K562 (cell line): ENCODE measurements around the gene ENDOV. TPM values are rescaled to one million over a fixed set of nuclear protein-coding genes. Genes with fewer than 3 reads are reported as not detected.

Source experiments
- ATAC-seq: fragments of 200-7000 bp; cut with Tn5 transposase; 3 replicates; pipeline ENCODE4 v1.9.1; 2020; ENCODE audit warnings: moderate library complexity
- BruUV-seq: library from RNA; stranded (reverse); fragments of 400-500 nt; replicated peaks from 2 replicates; lab custom pipeline; 2021; lab: Mats Ljungman, UMichigan
- CTCF ChIA-PET: fragments of 300-600 bp; formaldehyde crosslinking; extraction: SDS; loops from one replicate; lab custom pipeline; 2021; ENCODE audit warnings: low intra/inter-chr PET ratio; lab: Yijun Ruan, JAX
- POLR2A ChIA-PET: fragments of 300-600, 350-650 bp; sonication (Branson Sonifier 250); formaldehyde crosslinking; extraction: SDS; loops from one replicate; lab custom pipeline; 2021; ENCODE audit warnings: antibody characterized with exemption, inconsistent platforms; lab: Yijun Ruan, JAX
- DNase-seq, 4 experiments: peaks; one replicate each; pipeline versions ENCODE4 v3.0.0 to v3.0.0-alpha.2; 2011 to 2018; ENCODE audit warnings: low spot score in 3 of 4, mixed read lengths in 3 of 4; ENCODE audit errors: extremely low read depth in 1 of 4
- FAIRE-seq: peaks from 2 replicates; lab custom pipeline; 2011; peaks lifted over from hg19 to GRCh38; lab: Jason Lieb, UNC
- H2AFZ ChIP-seq: 2 replicates; pipeline ENCODE4 v1.6.0; 2011; ENCODE audit warnings: low read depth, low read length, control low read depth, inconsistent platforms
- H3K27ac ChIP-seq: fragments of 200-600 bp; 3 replicates; pipeline ENCODE4 v1.8.0; 2011; ENCODE audit warnings: low read depth, mild to moderate bottlenecking, control low read depth, inconsistent platforms, low read length, moderate library complexity, mixed read lengths; ENCODE audit errors: extremely low read depth
- H3K27me3 ChIP-seq, 2 experiments: fragments of 300-600 bp in 1 of 2; 2 replicates in 1 of 2; 3 replicates in 1 of 2; pipeline versions ENCODE4 v1.6.0 to v1.8.0; 2011; ENCODE audit warnings: inconsistent platforms in 2 of 2, low read length in 2 of 2, mild to moderate bottlenecking in 1 of 2, mixed read lengths in 1 of 2, moderate library complexity in 1 of 2; ENCODE audit not compliant: control insufficient read depth in 2 of 2, insufficient read depth in 2 of 2
- H3K36me3 ChIP-seq: fragments of 300-600 bp; 3 replicates; pipeline ENCODE4 v1.8.0; 2011; ENCODE audit warnings: mild to moderate bottlenecking, low read length, inconsistent platforms; ENCODE audit not compliant: control insufficient read depth, insufficient read depth
- H3K4me1 ChIP-seq, 2 experiments: fragments of 200-600 bp in 1 of 2; replicated peaks in 1 of 2; 2 replicates in 1 of 2; 3 replicates in 1 of 2; pipeline versions ENCODE4 v1.5.1 to v1.8.0; 2011; ENCODE audit warnings: inconsistent platforms in 2 of 2, low read length in 2 of 2, mild to moderate bottlenecking in 1 of 2, mixed read lengths in 1 of 2, moderate library complexity in 1 of 2; ENCODE audit not compliant: control insufficient read depth in 2 of 2, insufficient read depth in 2 of 2
- H3K4me2 ChIP-seq: 2 replicates; pipeline ENCODE4 v1.6.1; 2011; ENCODE audit warnings: low read length, control low read depth, inconsistent platforms, mixed read lengths; ENCODE audit not compliant: insufficient read depth
- H3K4me3 ChIP-seq: fragments of 200-600 bp; sonication (generic), shearing (Covaris generic); 2 replicates; pipeline ENCODE4 v1.5.1; 2016; ENCODE audit warnings: control low read depth, inconsistent platforms
- H3K79me2 ChIP-seq: fragments of 200-600 bp; 3 replicates; pipeline ENCODE4 v1.8.0; 2011; ENCODE audit warnings: low read length, inconsistent platforms; ENCODE audit not compliant: control insufficient read depth, insufficient read depth
- H3K9ac ChIP-seq, 2 experiments: 2 replicates each; pipeline versions ENCODE4 v1.6.0 to v1.6.1; 2011; ENCODE audit warnings: low read depth in 2 of 2, low read length in 2 of 2, control low read depth in 1 of 2, inconsistent platforms in 1 of 2, mild to moderate bottlenecking in 1 of 2, mixed read lengths in 1 of 2; ENCODE audit not compliant: insufficient read depth in 1 of 2
- H3K9me1 ChIP-seq: one replicate; pipeline ENCODE4 v1.6.0; 2011; ENCODE audit warnings: inconsistent platforms, mild to moderate bottlenecking, low read length, moderate library complexity; ENCODE audit not compliant: control insufficient read depth, insufficient read depth
- H3K9me3 ChIP-seq: replicated peaks from 2 replicates; pipeline ENCODE4 v1.5.1; 2011; ENCODE audit warnings: low read depth, low read length, inconsistent platforms; ENCODE audit not compliant: control insufficient read depth, insufficient read depth
- H4K20me1 ChIP-seq: replicated peaks from 2 replicates; pipeline ENCODE4 v1.6.1; 2011; ENCODE audit warnings: low read length, inconsistent platforms, mixed read lengths; ENCODE audit not compliant: control insufficient read depth, insufficient read depth
- C11orf30 ChIP-seq: fragments of 450-650 bp; IDR thresholded peaks from 2 replicates; pipeline ENCODE4 v1.6.1; 2016; ENCODE audit warnings: low read depth, mild to moderate bottlenecking
- E2F3 ChIP-seq: fragments of 250-450 bp; sonication (Bioruptor Pico); IDR thresholded peaks from 2 replicates; pipeline ENCODE4 v1.4.0; 2020; ENCODE audit warnings: mild to moderate bottlenecking
- HNRNPLL ChIP-seq: fragments of 200-400 bp; formaldehyde crosslinking; IDR thresholded peaks from 2 replicates; pipeline ENCODE4 v1.6.1; 2017; ENCODE audit warnings: low read length, low read depth, mild to moderate bottlenecking; ENCODE audit not compliant: poor library complexity, severe bottlenecking
- MYC ChIP-seq, 2 experiments: fragments of 250-450 bp in 1 of 2; sonication (Bioruptor Pico) in 1 of 2; IDR thresholded peaks; 2 replicates each; pipeline versions ENCODE4 v1.5.1 to v1.6.1; 2012 to 2021; ENCODE audit warnings: low read depth in 2 of 2, borderline replicate concordance in 1 of 2, improper control_type of control experiment in 1 of 2, low read length in 1 of 2, mild to moderate bottlenecking in 1 of 2, moderate library complexity in 1 of 2
- NFATC3 ChIP-seq: fragments of 450-650 bp; IDR thresholded peaks from 2 replicates; pipeline ENCODE4 v1.6.1; 2017; ENCODE audit warnings: mild to moderate bottlenecking
- PHF8 ChIP-seq: fragments of 200-600 bp; sonication (generic); IDR thresholded peaks from 2 replicates; pipeline ENCODE4 v1.6.1; 2012; ENCODE audit warnings: mixed run types, mild to moderate bottlenecking, inconsistent platforms, low read length, moderate library complexity, borderline replicate concordance
- PRPF4 ChIP-seq: fragments of 200-400 bp; formaldehyde crosslinking; IDR thresholded peaks from one replicate; pipeline ENCODE4 v1.6.1; 2017; ENCODE audit warnings: low read length, low read depth, mild to moderate bottlenecking; ENCODE audit not compliant: insufficient read depth, poor library complexity, severe bottlenecking
- SPI1 ChIP-seq: IDR thresholded peaks from 2 replicates; pipeline ENCODE4 v1.6.1; 2011; ENCODE audit warnings: low read depth, low read length, control low read depth, borderline replicate concordance
- TEAD1 ChIP-seq, 2 experiments: fragments of 450-650 bp in 1 of 2; sonication (generic) in 1 of 2; formaldehyde crosslinking; IDR thresholded peaks; 2 replicates each; pipeline versions ENCODE4 v1.4.0 to v1.8.0; 2020 to 2022; ENCODE audit warnings: mild to moderate bottlenecking in 2 of 2, missing genetic modification reagents in 1 of 2
- ZNF316 ChIP-seq: fragments of 450-650 bp; IDR thresholded peaks from 2 replicates; pipeline ENCODE4 v1.6.1; 2016
- WGBS: fragments of 100-300 bp; shearing (Covaris generic); methylation state at CpG from one replicate; pipeline ENCODE4 v1.1.6; 2016; ENCODE audit warnings: low coverage, mixed read lengths; ENCODE audit not compliant: insufficient coverage; ENCODE audit errors: missing lambda C conversion rate; 5-methylcytosine and 5-hydroxymethylcytosine counted together
- in situ Hi-C: fragments of 300-500 bp; cut with MboI; formaldehyde crosslinking; loops from 4 replicates; pipeline ENCODE4 v1.15.0; 2018; ENCODE audit warnings: inconsistent platforms, mixed read lengths
- intact Hi-C: fragments of 100-400 bp; cut with micrococcal nuclease; formaldehyde crosslinking; loops from 2 replicates; pipeline ENCODE4 v1.14.2; 2022
- polyA plus RNA-seq, 8 experiments: library from polyadenylated mRNA; depleted of rRNA in 4 of 8; stranded (reverse) in 5 of 8; unstranded in 3 of 8; fragments of >200 nt; fragmentation: Nextera tagmentation in 2 of 8; fragmentation: Illumina TruSeq in 1 of 8; extraction: Ambion mirVana in 2 of 8; extraction: Trizol in 1 of 8; gene quantifications; 2 replicates each; pipeline versions ENCODE4 v1.2.1 to v1.2.3, GENCODE V29; 2011 to 2014; ENCODE audit warnings: inconsistent platforms in 1 of 8, missing spikeins in 1 of 8
- total RNA-seq, 7 experiments: library from RNA; depleted of rRNA in 6 of 7; stranded (reverse); fragments of >200 nt in 6 of 7; fragmentation: Illumina TruSeq in 2 of 7; extraction: Trizol in 2 of 7; gene quantifications; 2 replicates each; pipeline versions ENCODE4 v1.2.1 to v1.2.3, GENCODE V29; 2011 to 2021; ENCODE audit warnings: low replicate concordance in 1 of 7
- TF ChIP-seq, protein P1 (sequence below): fragments of 450-650 bp; IDR thresholded peaks from 2 replicates; pipeline ENCODE4 v1.6.1; 2017; ENCODE audit warnings: mild to moderate bottlenecking, moderate library complexity

The ENDOV gene
- total and polyA plus RNA-seq, 9 of the 15 experiments (the other 6 are each of a cell fraction or from before 2014, with no cell fraction given): 1.2 to 8.2 (median 3.7) TPM

DNA sequence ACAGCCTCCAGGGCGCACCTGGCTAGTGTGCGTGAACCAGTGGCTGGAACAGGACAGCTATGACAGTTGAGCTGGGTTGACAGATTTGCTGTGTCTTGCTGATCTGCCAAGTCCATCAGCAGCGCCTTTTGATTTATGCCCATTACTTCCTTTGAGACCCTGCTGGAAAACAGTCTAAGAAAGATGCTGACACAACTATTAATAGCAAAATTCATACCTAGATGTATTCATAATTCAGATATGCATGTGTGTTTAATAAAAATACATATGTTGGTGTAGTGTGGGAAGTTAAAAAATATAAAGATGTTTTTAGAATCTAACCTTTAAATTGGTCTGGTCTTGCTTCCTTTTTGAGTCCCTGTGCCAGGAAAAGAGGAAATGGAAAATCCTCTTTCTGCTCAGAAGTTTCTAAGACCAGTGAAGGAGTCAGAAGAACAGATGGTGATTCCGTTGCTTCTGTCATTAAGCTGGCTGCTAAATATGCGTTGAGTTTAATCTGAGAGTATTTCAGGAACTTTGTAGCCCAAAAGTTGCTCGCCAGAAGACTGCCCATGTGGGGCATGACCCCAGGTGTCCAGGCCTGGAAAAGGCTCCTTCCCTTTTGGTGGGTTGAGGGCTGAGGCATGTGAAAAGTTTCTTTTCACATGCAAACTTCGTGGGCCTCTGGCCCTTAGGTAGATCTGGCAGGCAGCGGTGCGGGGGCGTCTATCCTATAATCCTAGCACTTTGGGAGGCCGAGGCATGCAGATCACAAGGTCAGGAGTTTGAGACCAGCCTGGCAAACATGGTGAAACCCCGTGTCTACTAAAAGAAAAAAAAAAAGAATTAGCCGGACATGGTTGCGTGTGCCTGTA, 40.0 kb upstream of the ENDOV start:
- Histone ChIP-seq H3K27ac (no peak overlapping the region), H4K20me1 (no peaks in the 10 kb centered on the region), H2AFZ (no peak overlapping the region), H3K9me3 (no peaks in the 10 kb centered on the region), H3K9ac (no peak overlapping the region), H3K27me3 (no peaks in the 10 kb centered on the region), H3K4me2 (no peak overlapping the region), H3K36me3 (peaks cover 67% of the 10 kb centered on the region; the same call in 2 of the 3 replicates), H3K79me2 (no peaks in the 10 kb centered on the region), H3K4me3 (no peak overlapping the region), H3K9me1 (peaks cover 2% of the 10 kb centered on the region), H3K4me1 (no peaks in the 10 kb centered on the region)
- no peak for DNase-seq
- BruUV-seq: no TSS peak
- in situ Hi-C loops: no loop called here
- ChIA-PET POLR2A (interaction anchor here (2.3 kb wide), 1 partner anchor 13 kb away, joined by 7 read pairs; no protein-coding TSS in a partner anchor), CTCF (no interaction called here)
- intact Hi-C loops: no loop called here
- FAIRE-seq: no peak
- WGBS: 75% methylated on average over 14 of the region's 14 CpGs
- TF ChIP-seq SPI1: 0 out of 2 replicates have a peak, but pooled peaks have one; percentile 21
- no peak for TF ChIP-seq PHF8
- 0 out of 2 replicates have a peak, but pooled peaks have one; percentile 18 for TF ChIP-seq C11orf30
- peak; percentile 45; the same call in 1 of the 2 replicates for TF ChIP-seq ZNF316
- TF ChIP-seq NFATC3: no peak
- no peak for ATAC-seq

DNA sequence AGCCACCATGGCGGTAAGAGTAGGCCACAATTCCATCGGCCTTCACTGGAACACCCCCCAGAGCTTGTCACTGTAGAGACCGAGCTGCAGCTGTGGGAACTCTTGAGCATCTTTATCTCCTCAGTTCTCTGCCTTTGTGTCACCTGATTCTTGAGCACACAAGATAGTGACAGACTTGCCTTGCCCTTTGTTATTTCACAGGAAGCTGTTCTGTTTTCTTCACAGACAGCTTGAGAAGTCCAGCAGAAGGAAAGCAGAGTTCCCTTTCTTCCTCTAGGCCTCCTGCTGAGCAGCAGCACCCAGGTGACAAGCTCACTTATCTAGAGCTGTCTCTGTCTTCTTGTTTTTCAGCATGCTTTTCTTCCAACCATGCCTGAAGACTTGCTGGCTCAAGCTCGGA, 38.4 kb upstream of the ENDOV start:
- Histone ChIP-seq H2AFZ (no peak overlapping the region), H3K9me3 (no peaks in the 10 kb centered on the region), H4K20me1 (no peaks in the 10 kb centered on the region), H3K4me3 (no peak overlapping the region), H3K9me1 (peaks cover 2% of the 10 kb centered on the region), H3K27ac (no peak overlapping the region), H3K79me2 (no peaks in the 10 kb centered on the region), H3K4me2 (no peak overlapping the region), H3K36me3 (peaks cover 72% of the 10 kb centered on the region; the same call in 2 of the 3 replicates), H3K9ac (no peak overlapping the region), H3K4me1 (no peaks in the 10 kb centered on the region), H3K27me3 (no peaks in the 10 kb centered on the region)
- ATAC-seq (no peak), FAIRE-seq (no peak), DNase-seq (no peak)
- WGBS: 89% methylated on average over 4 of the region's 4 CpGs
- intact Hi-C loops (no loop called here), in situ Hi-C loops (no loop called here)
- CTCF ChIA-PET: no interaction called here
- no TSS peak for BruUV-seq
- POLR2A ChIA-PET: no interaction called here
- TF ChIP-seq MYC (IDR thresholded peaks at IDR 0.05; ENCODE audit: low read depth, low read length): no peak
- TF ChIP-seq MYC (CRISPR knock-in tag; IDR thresholded peaks at IDR 0.05; ENCODE audit: borderline replicate concordance, low read depth): no peak
- TF ChIP-seq PRPF4: no peak
- no peak for TF ChIP-seq ZNF316
- no peak for TF ChIP-seq HNRNPLL
- no peak for TF ChIP-seq TEAD1 (CRISPR knock-in tag; IDR thresholded peaks at IDR 0.05)
- no peak for TF ChIP-seq E2F3 (CRISPR knock-in tag)
- TF ChIP-seq, protein P1, sequence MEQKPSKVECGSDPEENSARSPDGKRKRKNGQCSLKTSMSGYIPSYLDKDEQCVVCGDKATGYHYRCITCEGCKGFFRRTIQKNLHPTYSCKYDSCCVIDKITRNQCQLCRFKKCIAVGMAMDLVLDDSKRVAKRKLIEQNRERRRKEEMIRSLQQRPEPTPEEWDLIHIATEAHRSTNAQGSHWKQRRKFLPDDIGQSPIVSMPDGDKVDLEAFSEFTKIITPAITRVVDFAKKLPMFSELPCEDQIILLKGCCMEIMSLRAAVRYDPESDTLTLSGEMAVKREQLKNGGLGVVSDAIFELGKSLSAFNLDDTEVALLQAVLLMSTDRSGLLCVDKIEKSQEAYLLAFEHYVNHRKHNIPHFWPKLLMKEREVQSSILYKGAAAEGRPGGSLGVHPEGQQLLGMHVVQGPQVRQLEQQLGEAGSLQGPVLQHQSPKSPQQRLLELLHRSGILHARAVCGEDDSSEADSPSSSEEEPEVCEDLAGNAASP: no peak
